CD4-positive, alpha-beta T cell (primary cell): ENCODE data around the gene ASTN2. TPM values are rescaled to one million over a fixed set of nuclear protein-coding genes. Genes with fewer than 3 reads are reported as not detected.

Experiments used
- ATAC-seq: fragments of 200-7000 bp; cut with Tn5 transposase; one replicate; pipeline ENCODE4 v1.10.0; 2022; ENCODE audit warnings: mild to moderate bottlenecking; ENCODE audit not compliant: poor library complexity
- CTCF ChIA-PET: fragments of 350-600 bp; sonication (Branson Sonifier 250); formaldehyde crosslinking; loops from one replicate; lab custom pipeline; 2021; ENCODE audit warnings: antibody characterized with exemption, inconsistent platforms; lab: Charles Lee
- POLR2A ChIA-PET: fragments of 350-600 bp; sonication (Branson Sonifier 250); formaldehyde crosslinking; loops from one replicate; lab custom pipeline; 2021; ENCODE audit warnings: antibody characterized with exemption, inconsistent platforms; lab: Charles Lee
- DNase-seq, 14 experiments: peaks; one replicate each; pipeline ENCODE4 v3.0.0-alpha.2; 2013 to 2020; ENCODE audit warnings: mixed read lengths in 2 of 14
- H3K27ac ChIP-seq, 2 donors: one replicate each; pipeline versions ENCODE4 v1.5.1 to v1.7.0; 2013; ENCODE audit warnings: low read length in 2 of 2, low read depth in 1 of 2, mild to moderate bottlenecking in 1 of 2
- H3K27me3 ChIP-seq, 2 experiments: 1 replicate in 1 of 2; 2 replicates in 1 of 2; pipeline versions ENCODE4 v1.6.1 to v1.7.0; 2013; ENCODE audit warnings: low read length in 2 of 2, control low read depth in 1 of 2, mild to moderate bottlenecking in 1 of 2, moderate library complexity in 1 of 2; ENCODE audit not compliant: insufficient read depth in 2 of 2, control insufficient read depth in 1 of 2
- H3K36me3 ChIP-seq: one replicate; pipeline ENCODE4 v1.6.1; 2013; ENCODE audit warnings: low read length, control low read depth; ENCODE audit not compliant: insufficient read depth
- H3K4me1 ChIP-seq: one replicate; pipeline ENCODE4 v1.6.1; 2013; ENCODE audit warnings: low read length, control low read depth; ENCODE audit not compliant: insufficient read depth
- H3K4me3 ChIP-seq: one replicate; pipeline ENCODE4 v1.5.1; 2013; ENCODE audit warnings: mild to moderate bottlenecking, low read length, moderate library complexity
- H3K9me3 ChIP-seq, 2 experiments: 1 replicate in 1 of 2; 2 replicates in 1 of 2; pipeline versions ENCODE4 v1.6.1 to v1.7.0; 2013; ENCODE audit warnings: low read length in 2 of 2, mild to moderate bottlenecking in 2 of 2, control low read depth in 1 of 2, moderate library complexity in 1 of 2; ENCODE audit not compliant: control insufficient read depth in 1 of 2, insufficient read depth in 1 of 2
- H3K27ac Mint-ChIP-seq: one replicate; pipeline ENCODE4 v1.8.0; 2020; ENCODE audit warnings: mixed read lengths
- H3K27me3 Mint-ChIP-seq: one replicate; pipeline ENCODE4 v1.8.0; 2021; ENCODE audit warnings: mixed read lengths
- H3K36me3 Mint-ChIP-seq: one replicate; pipeline ENCODE4 v1.8.0; 2021; ENCODE audit warnings: low read depth, mixed read lengths
- H3K4me1 Mint-ChIP-seq: one replicate; pipeline ENCODE4 v1.8.0; 2021; ENCODE audit warnings: low read depth, mixed read lengths
- H3K4me3 Mint-ChIP-seq: one replicate; pipeline ENCODE4 v1.8.0; 2020; ENCODE audit warnings: mild to moderate bottlenecking, mixed read lengths
- H3K9me3 Mint-ChIP-seq: one replicate; pipeline ENCODE4 v1.8.0; 2020; ENCODE audit warnings: mixed read lengths
- intact Hi-C, 2 experiments: fragments of 100-400 bp; cut with DNase I in 1 of 2; cut with micrococcal nuclease in 1 of 2; formaldehyde crosslinking; loops; one replicate each; pipeline versions ENCODE4 v1.15.1 to v1.9.0; 2023 to 2025; cut with DNase I, micrococcal nuclease
- total RNA-seq, 174 experiments: library from RNA in 2 of 174; stranded (reverse) in 2 of 174; gene quantifications; one replicate each; pipeline ENCODE4 v1.2.3 and lab custom pipeline; 2021 to 2026
- TF ChIP-seq, protein P1 (sequence below): fragments of 200-600 bp; IDR thresholded peaks from one replicate; pipeline ENCODE4 v1.8.0; 2022; ENCODE audit warnings: antibody characterized with exemption, mild to moderate bottlenecking

Gene ASTN2
- total RNA-seq, 2 experiments from 2014 or later, result 2.3 to 2.4 TPM

DNA sequence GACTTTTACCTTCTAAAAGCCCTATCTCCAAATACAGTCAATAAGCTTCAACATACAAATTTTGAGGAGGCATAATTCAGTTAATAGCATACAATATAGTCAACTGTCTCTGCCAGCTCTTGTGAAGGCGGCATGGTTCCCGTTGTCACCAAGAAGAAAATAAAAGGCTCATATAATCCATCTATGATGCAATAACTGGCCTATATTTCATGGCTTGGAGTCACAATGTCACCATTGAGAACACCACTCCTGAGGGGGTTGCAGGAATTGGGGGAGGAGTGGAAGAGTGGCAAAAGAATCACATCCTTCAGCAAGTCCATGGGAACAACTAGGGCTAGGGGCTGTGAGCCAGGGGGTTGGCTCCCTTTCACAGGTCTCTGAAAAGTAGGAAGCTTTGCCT lies 16.0 kb upstream of the ASTN2 start:
- Histone ChIP-seq H3K9me3 (peaks cover 0 to 3% of the 10 kb centered on the region in 2 experiments), H3K27ac (no peak overlapping the region), H3K36me3 (no peaks in the 10 kb centered on the region), H3K4me1 (no peaks in the 10 kb centered on the region), H3K4me3 (no peak overlapping the region), H3K27me3 (no peaks in the 10 kb centered on the region)
- peaks cover 8% of the 10 kb centered on the region for H3K27me3 Mint-ChIP-seq
- intact Hi-C loops, result no loop called here
- no peak for ATAC-seq
- TF ChIP-seq, protein P1, sequence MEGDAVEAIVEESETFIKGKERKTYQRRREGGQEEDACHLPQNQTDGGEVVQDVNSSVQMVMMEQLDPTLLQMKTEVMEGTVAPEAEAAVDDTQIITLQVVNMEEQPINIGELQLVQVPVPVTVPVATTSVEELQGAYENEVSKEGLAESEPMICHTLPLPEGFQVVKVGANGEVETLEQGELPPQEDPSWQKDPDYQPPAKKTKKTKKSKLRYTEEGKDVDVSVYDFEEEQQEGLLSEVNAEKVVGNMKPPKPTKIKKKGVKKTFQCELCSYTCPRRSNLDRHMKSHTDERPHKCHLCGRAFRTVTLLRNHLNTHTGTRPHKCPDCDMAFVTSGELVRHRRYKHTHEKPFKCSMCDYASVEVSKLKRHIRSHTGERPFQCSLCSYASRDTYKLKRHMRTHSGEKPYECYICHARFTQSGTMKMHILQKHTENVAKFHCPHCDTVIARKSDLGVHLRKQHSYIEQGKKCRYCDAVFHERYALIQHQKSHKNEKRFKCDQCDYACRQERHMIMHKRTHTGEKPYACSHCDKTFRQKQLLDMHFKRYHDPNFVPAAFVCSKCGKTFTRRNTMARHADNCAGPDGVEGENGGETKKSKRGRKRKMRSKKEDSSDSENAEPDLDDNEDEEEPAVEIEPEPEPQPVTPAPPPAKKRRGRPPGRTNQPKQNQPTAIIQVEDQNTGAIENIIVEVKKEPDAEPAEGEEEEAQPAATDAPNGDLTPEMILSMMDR, result no peak
- CTCF ChIA-PET, result no interaction called here
- H3K9me3 Mint-ChIP-seq, result no peaks in the 10 kb centered on the region
- no peak for DNase-seq
- POLR2A ChIA-PET, result no interaction called here
- no peaks in the 10 kb centered on the region for H3K36me3 Mint-ChIP-seq
- H3K27ac Mint-ChIP-seq, result no peak overlapping the region
- H3K4me1 Mint-ChIP-seq, result no peaks in the 10 kb centered on the region
- no peak overlapping the region for H3K4me3 Mint-ChIP-seq

DNA sequence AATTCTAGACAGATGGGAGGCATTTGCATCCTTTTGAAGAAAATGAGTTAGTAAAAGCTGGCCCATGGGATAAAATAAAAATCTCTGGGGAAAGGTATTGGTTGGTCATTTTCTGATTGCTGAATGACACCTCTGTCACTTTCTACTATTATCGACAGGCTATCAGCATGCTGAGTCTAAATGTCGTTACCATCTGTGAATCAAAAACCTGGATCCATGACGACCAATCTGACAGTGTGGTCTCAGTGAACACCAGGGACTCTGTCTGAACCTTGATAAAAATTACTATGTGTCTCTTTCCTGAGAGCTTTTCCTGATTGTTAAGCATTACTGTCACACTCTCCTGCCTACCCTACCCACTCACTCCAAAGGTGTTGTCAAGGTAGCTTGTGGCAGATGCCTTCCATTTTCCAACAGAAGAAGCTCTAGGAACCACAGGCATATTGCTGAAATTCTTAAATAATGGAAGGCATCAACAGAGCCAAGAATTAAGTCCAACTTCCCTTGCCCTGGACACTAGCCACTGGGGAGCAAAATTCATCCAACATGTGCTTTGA lies 12.6 kb upstream of the ASTN2 start:
- ATAC-seq (no peak), DNase-seq (no peak)
- ChIA-PET POLR2A (no interaction called here), CTCF (no interaction called here)
- intact Hi-C loops, result no loop called here
- Histone ChIP-seq H3K9me3 (peaks cover 0 to 3% of the 10 kb centered on the region in 2 experiments), H3K27ac (no peak overlapping the region), H3K36me3 (no peaks in the 10 kb centered on the region), H3K4me3 (no peak overlapping the region), H3K27me3 (no peaks in the 10 kb centered on the region), H3K4me1 (no peaks in the 10 kb centered on the region)
- TF ChIP-seq, protein P1, result no peak
- Mint-ChIP-seq H3K4me1 (no peaks in the 10 kb centered on the region), H3K36me3 (no peaks in the 10 kb centered on the region), H3K9me3 (peaks cover 2% of the 10 kb centered on the region), H3K4me3 (no peak overlapping the region), H3K27me3 (peaks cover 18% of the 10 kb centered on the region), H3K27ac (no peak overlapping the region)

DNA sequence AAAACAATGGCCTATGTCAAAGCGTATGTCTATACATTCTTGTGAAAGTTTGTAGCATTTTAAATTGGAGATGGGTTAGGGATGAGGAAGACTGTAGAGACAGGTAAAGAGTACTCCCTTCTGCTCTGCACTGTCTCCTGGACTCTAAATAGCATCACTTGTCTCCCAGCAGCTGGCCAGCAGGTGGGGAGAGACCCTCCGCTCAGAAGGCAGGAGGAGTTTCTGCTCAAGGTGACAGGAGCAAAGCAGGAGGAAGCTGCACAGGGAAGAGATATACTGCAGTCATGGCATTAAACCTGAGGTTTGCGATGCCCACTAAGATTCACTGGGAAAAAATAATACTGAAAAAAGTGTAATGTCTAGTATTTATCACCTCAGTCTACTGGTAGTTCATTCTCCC lies 10.7 kb upstream of the ASTN2 start:
- H3K27me3 ChIP-seq, result no peaks in the 10 kb centered on the region
- Mint-ChIP-seq H3K4me3 (no peak overlapping the region), H3K27ac (no peak overlapping the region), H3K4me1 (no peaks in the 10 kb centered on the region), H3K9me3 (peaks cover 2% of the 10 kb centered on the region), H3K36me3 (no peaks in the 10 kb centered on the region), H3K27me3 (peaks cover 14% of the 10 kb centered on the region)
- no peaks in the 10 kb centered on the region for H3K36me3 ChIP-seq
- peaks cover 0 to 3% of the 10 kb centered on the region in 2 experiments for H3K9me3 ChIP-seq
- no peak for DNase-seq
- ChIA-PET CTCF (no interaction called here), POLR2A (no interaction called here)
- ATAC-seq, result no peak
- H3K4me1 ChIP-seq, result no peaks in the 10 kb centered on the region
- no peak overlapping the region for H3K27ac ChIP-seq
- TF ChIP-seq, protein P1, result no peak
- intact Hi-C loops, result no loop called here
- H3K4me3 ChIP-seq, result no peak overlapping the region
